NCI-H2029 treated with DMSO at 0.1 percent for 48 hours (cell line): ENCODE measurements around the gene PARVA.
A peak's percentile ranks its signal among the peaks of the same experiment; 100 is the strongest.

Source experiments
- DNase-seq: peaks from one replicate; lab custom pipeline; 2025; lab: John Stamatoyannopoulos, UW

PARVA gene

DNA sequence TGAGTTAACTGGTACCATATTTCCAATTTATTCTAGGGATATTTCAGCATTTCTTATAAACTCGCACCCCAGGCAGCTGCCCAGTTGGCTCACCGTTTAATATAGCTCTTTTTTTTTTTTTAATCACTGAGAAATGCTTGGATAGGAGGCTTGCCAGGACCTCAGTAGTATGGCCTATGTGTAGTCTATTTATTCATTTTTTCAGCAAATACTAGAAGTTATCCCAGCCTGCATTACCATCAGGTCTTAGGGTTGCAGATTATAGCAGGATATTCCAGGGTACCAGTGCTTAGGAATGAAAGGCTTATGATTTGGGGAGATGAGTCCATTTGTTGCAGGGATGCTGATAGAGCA lies 26.6 kb downstream of the PARVA start:
- DNase-seq = no peak

DNA sequence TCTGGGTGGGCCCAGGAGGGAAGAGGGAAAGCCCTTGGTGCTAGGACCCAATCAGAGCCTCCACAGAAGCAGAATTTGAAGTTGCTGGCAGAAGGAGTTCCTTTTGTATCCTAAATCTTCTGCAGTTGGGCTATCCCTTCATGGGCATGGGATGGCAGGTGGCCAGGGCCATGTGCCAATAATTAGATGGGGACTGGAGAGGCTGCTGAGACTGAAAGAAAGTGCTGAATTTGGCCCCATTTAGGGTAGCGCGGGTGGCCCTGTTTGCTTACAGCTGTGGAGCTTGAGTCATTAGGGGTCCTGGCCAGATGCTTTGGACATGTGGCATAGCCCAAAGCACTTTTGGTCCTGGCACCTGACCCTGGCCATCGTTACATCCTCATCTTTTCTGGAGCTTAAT lies 27.1 kb downstream of the PARVA start:
- DNase-seq = no peak

DNA sequence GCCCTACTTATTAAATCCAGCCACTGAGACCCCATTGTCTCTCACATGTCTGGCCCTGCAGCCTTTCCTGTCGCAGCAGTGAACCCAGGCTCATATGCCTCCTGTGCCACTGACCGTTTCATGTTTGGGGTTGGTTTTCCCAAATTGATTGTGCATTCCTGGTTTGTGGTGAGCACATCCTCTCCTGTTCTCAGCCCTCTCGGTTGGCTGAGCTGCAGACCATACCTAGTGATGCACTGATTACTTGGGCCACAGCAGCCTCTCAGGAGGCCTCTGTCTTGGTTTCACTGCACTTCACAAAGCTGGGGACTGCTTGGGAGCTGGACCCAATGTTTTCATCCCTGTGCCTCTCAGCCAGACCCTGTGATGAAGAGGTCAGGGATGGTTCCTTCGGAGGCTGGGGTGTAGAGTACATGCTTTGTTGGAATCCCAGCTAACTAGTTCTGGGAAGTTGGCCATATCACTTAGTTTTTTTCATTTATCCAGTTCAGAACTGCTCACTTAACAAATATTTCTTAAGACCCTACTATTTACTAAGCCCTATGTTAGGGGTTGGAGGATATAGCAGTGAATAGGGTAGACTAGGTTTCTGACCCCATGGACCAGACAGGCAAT lies 30.9 kb downstream of the PARVA start:
- no peak for DNase-seq

DNA sequence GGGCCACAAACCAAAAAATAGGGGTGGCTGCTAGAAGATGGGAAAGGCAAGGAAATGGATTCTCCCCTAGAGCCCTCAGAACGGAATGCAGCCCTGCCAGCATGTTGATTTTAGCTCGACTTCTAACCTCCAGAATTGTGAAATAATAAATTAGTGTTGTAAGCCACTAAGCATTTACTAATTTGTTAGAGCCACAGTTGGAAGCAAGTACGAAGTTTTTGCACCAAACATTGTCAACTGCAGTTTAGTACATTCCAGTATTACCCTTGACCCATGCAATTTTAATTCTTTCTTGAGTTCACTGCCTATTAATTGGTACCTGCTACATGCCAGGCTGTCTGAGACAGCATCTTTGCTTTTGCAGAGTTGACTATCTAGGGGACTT lies 32.2 kb downstream of the PARVA start:
- DNase-seq = no peak

DNA sequence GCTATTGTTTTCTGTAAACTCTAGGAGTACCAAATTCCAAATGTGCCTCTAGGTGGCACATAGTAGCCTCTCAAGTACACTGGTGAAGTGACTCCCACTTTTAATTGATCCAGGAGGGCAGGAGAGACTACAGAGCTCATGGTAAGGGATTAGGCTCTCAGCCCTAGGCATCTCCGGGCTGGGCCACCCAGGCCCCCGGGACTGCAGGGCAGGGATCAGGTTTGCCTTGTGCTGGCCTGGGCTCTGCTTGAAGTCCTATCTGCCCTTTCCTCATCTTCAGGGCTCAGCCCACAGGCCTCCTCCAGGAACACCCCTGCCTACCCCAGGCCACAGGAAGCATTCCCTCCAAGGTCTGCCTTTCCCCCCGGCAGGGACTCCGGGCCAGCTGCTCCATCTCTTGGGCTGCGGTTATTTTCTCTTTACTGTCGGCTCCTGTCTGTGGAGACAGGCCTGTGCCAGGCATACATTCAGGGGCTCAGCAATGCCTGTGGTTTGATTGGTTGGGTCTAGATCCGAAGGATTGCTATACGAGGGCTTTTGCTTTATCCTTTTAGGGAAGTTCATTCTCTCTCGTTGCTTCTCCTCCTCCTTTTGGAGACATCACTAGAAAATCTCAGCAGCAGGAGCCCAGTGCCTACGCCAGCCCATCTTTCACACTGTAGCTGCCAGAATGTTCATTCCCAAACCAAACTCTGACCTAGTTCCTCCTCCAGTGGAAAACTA lies 32.8 kb downstream of the PARVA start:
- no peak for DNase-seq

DNA sequence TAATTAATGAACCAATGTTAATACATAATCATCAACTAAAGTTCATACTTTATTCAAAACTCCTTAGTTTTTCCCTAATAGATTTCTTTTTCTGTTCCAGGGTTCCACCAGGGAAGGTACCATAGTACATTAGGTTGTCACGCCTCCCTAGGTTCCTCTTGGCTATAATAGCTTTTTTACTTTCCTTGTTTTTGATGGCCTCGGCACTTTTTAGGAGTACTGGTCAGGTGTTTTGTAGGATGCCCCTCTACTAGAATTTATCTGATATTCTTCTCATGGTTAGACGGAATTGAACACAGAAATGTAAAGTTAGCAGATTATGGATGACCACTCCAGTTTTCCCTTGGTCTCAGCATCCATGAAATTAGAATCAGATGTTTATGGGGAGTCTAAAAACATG lies 34.0 kb downstream of the PARVA start:
- no peak for DNase-seq

DNA sequence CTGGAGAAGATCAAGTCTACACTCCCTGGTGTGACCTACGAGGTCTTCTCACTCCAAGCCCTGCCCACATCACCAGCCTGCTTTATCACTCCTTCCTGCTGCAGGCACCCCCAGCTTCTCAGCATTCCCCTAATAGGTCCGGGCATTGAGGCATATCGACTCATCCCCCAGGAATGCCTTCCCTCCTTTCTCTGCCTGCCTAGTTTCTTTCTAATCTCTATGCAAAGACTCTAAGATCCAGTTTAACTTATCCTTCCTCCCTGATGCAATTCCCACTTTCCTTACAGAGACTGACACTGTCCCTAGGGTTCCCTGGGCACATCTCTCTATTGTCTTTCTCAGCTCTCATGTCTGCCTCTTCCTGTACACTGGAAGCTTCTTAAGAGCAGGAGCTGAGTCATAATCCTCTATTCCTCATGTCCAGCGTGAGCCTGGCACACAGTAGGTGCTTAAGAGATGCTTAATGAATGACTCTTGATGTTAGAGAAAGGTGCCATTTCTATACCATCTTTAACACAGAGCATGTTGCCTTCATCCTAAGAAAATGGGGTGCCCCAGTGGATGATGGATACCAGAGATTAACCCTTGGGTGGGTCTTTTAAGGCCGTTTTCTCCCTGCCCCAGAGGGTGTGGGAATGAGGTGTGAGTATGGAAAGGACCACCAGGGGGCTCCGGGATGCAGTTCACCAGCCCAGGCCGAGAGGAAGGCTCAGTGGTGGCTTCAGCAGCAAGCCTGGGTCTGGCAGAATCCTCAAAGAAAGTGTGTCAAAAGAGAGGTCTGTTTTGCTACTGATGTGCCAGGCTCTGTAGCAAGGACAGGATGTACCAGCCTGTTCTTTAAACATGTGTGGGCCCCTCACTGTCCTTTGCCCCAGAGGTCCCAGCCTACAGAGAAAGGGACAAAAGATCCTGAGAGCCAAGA lies 34.7 kb downstream of the PARVA start:
- DNase-seq = peak; percentile 27

DNA sequence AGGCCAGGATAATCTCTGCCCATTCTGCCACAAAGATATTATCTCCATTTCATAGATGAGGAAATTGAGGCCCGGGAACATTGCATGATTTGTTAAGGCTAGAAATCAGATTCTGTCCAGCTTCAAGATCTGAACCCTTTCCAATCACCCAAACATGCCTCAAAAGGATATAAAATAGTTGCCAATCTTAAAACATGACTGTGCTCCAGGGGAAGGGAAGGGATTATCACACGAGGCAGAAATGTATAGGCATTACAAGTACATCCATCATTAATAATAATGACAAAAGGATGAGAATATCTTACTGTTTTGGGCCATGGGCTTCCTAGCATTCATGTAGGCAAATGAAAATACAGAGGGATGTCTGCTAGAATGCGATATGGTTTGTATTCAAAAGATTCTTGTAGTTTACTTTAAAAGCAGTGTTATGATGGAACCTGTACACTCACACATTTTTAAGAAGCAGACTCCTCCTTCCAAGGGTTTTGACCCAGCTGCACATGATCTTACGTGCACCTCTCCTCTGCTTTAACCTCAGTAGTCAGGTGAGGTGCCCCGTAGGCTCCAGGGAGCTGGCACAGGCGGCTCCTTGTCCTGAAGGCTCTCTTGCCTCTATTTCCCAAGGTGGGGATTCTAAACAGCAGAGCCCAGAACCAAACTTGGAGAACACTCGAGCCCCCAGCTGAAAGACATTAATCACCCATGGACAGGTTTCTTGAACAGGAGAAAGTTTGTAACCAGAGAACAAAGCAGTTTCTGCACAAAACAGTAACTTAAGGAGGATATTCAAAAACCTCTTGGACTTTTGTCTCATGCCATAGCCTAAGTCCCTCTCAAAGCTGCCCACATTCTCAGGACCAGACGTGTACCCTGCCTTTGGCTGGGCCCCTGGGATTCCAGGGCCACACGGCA lies 36.0 kb downstream of the PARVA start:
- DNase-seq = no peak

DNA sequence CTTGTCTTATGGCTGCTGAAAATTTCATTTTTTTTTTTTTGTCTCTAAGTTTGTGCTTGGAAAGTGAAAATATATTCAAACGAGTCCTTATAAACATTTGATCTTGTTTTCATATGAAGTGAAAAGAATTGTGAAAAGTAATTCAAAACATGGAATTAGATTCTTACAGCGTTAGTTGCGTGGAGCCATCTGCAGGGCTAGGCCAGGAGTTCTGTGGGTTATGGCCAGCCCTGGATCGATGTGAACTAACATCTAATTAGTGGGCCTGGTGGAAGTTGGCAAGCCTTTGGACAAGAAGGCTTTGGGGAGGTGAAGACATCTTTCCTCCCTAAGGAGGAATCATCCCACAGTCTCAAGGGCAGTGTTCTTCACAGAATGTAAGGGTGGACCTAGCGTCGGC lies 37.2 kb downstream of the PARVA start:
- DNase-seq = no peak

DNA sequence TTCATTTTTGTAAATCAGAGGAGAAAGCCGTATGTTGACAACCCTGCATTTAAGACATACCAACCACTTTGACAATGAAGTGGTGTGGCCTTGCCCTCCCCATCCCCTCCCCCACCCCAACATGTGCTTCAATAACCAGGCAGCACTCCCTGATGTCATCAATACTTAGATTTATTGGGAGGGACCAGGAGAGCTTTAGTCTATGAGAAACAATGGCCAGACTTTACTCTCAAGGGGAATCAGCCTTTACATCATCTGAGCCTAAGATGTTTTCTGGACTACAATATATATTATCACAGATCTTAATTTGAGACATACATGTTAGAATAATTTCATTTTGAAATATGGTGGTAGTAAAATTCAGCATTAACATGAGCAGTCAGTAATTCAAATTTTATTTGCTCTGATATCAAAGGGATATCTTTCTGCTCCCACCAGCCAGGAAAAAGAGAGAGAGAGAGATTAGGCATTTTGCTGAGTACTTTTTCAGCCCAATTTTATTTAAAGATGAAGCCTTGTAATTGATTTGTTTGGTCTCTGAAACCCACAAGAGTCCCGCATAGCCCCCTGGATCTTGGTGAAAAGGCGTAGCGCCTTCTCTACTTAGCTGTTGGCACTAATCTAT lies 38.1 kb downstream of the PARVA start:
- DNase-seq = no peak

DNA sequence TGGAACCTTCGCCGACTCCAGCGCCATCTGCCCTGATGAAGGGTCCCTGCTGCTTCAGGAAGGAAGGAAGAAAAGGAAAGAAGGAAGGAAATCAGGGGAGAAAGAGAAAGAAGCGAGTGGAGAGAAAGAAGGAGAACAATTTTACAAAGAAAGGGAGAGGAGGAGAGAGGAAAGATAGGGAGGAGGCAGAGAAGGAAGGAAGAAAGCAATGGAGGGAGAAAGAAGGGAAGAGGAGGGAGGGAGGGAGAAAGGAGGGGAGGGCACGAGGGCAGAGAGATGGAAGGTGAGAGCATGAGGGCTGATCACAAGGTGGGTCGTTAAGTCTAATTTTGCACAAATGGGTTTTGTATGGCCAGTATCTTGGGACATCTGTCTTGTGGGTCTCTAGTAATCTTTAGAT lies 39.2 kb downstream of the PARVA start:
- DNase-seq = no peak

DNA sequence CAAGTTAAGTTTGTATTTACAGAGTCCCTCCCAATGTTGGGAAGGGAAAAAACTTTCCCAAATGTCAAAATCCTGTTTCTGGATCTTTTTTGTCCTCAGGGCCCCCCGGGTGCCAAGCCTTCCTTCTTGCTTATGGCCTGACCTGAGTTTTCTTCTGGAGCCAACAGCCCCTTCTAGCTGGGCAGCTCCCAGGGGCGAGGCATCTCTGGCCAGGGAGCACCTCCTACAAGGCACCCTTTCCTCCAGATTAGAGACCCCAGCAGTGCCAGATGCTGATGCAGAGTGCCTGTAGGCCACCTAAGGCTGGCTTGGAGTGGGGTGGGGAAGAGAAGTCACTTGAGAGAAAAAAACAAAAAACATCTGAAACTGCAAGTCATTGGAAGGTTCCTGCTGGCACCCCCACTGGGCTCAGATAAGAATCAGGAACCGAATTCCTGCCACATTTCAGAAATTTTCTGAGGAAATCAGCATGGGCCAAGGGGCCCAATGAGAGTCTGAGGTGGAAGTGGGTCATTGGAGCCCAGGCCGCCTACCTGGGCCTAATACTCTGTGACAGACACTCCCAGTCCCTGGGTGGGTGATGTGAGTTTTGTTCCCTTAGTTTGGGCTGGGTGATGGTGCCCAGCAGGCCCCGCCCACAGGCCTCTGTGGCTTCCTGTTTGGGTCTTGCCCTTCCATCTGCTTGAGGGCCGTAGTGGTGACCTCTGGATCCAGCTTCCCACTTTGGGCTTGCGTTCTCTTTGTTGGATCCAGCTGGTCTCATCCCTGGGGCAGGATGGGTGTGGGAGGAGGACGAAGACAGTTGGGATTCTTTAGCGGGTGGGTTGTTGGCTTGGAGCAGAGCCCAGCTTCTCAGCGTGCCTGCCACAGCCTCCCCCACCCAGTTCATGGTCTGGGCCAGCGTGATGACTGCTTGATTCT lies 40.6 kb downstream of the PARVA start:
- DNase-seq = no peak

DNA sequence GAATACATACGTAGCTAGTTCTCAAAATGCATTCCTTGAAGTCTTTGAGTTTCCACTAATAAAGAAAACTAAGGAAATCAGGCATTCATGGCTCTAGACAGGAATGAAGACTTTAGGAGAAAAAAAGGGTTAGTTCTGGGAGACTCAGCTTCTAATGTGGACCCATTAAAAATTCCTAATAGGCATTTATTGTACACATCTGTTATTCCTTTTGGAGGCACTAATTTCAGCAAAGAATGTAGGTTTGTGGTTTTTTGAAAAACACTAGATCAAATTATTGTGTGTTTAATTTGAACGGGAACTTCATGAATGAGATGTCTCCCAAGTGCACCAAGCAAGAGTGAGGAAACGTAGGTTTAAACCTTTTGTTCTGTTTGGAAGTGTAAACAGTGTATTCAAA lies 42.7 kb downstream of the PARVA start:
- DNase-seq = no peak

DNA sequence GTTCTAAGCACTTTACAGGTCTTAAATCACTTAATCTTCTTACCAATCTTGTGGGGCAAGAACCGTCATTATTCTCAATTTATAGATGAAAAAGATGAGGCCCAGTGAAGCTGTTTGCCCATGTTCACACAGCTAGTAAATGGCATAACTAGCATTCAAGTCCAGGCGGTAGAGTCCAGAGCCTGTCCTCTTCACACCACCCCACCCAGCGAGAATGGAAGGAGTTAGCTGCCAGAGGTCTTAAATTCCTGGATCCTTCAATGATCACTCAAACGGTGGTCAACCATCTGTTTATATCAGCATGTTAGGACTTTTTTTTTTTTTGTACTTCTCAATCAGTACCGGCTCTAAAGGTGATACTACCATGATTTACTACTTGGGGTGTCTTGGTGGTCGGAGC lies 43.3 kb downstream of the PARVA start:
- no peak for DNase-seq

DNA sequence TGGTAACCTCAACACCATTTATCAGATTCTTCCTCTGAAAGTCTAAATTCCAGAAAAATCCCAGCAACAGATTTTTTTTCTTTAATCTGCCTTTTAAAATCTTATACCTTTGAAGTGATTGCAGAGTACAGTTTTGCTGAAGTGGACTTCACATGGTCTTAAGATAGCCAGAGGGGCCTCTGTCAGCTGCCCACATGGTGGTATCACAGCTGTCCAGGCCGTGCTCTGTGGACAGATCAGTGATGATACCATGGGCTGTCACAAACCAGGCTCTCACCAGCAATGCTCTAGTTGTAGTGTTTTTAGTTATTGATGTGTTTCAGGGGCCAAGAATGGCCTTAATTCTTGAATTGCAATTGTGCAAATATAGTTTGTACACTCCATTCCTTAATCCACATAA lies 44.0 kb downstream of the PARVA start:
- no peak for DNase-seq

DNA sequence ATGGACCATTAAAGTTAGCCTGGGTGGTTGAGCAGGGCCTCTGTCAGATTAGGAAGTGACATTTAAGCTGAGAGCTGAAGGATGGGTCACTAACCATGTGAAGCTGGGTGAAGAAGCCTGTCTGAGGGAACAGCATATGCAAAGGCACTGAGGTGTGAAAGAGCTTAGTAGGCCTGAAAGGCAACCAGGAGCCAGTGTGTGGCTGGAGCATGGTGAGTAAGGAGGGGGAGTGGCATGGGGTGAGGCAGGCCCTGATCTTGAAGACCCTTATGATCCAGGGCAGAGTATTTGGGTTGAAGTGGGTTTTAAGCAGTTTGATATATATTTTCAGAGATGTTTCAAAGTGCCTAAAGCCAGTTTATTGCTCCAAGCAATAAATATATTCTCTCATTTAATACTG lies 48.8 kb downstream of the PARVA start:
- DNase-seq = no peak

DNA sequence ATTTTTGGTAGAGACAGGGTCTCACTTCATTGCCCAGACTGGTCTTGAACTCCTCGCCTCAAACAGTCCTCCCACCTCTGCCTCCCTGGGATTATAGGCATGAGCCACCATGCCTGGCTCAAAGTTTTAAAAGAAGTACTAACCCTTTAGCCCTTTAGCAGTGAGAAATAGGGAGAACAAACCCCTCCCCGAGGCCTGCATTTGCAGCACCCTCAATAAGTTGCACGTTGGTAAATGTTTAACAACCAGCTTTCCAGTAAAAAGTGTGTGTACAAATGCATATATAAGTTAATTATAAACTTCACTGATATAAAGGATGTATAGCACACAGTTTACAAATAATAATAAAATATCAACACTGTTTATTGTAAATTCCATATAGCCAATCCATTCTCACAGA lies 51.8 kb downstream of the PARVA start:
- DNase-seq = no peak

DNA sequence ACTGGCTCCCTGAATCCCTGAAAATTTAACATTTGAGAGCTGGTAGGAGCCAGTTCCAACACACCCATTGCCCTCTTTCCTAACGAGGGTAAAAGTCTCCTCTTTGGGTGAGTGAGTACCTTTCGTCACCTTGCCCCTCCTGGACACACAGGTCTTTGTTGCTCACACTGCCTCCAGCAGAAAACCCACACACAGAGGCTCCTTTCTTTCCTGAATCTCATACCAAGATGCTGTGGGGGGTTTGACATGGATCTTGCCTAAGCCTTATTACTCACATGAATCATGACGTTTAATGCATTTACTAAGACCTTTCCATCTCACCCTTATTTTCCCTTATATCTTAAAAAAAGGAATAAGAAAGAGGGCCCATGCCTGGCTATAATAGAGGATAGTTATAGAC lies 53.0 kb downstream of the PARVA start:
- no peak for DNase-seq

DNA sequence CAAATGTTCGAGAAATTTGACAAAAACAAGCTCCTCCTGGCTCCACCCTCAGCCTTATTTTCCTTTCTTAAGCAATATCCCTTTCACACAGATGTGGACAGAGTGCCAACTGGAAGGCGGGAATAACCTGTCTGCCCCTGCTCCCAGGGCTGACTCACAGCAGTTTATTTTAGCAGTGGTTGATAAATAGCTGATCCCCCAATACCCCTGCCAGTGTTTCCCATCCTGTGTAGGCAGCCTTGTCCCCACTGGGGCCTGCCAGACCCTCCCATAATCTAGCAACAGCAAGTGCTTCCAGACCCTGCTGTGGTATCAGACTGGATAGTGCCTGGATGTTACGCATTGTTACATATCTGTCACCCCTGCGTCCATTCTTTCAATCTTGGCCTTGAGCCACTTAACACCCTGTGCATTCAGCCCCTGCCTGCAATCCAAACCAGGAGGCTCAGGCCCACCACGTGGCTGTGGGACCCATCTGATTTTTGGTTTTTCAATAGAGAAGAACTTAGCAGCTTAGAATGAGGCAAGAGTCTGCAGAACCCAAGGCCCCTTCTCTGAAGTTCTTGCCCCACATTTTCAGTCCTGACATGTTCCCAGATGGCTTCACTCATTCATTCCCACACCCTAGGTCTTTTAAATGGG lies 53.7 kb downstream of the PARVA start:
- DNase-seq = no peak

DNA sequence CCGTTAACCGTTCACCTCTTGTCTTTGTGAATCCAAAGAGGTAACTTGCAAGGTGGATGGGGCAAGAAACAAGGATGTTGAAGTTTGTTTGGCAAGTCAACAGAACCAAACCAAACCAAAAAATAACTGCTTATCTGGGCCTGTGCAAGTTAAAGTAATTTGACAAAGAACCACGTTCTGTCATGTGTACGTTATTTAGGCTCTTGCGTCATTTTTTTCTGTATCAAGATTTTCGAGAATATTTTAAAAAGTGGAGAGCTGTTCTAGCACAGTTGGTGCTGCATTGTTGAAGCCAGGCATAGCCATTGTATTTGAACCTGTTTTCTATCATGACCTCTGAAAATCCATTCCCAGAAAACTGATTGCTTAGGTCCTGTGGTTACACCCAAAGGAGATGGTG lies 55.1 kb downstream of the PARVA start:
- DNase-seq = no peak
